ENCODE measurements around the gene CFAP65.

Gene CFAP65

GRCh38 chr2:219060821-219061791, 19.8 kb upstream of the CFAP65 start, which contains the start of gene IHH:
TSS of gene IHH (minus strand) at chr2:219060921. CDS start at chr2:219060467, 454 bp downstream.
- DNase-seq (ENCODE audit: low read depth, low spot score), result no peak
- H3K27ac ChIP-seq, result no peak within 1 kb of the TSS

- DNase-seq (ENCODE audit: low read depth, low spot score), result no peak
- H3K27ac ChIP-seq, result no peak overlapping the region
Observed at GRCh38 chr2:219059725-219060682, 18.7 kb upstream of the CFAP65 start.

- H3K27ac ChIP-seq, result no peak overlapping the region
Observed at GRCh38 chr2:219059375-219059724, 18.0 kb upstream of the CFAP65 start.

GRCh38 chr2:219058541-219059374, 17.4 kb upstream of the CFAP65 start:
- DNase-seq (ENCODE audit: low read depth, low spot score), result no peak
- H3K27ac ChIP-seq, result no peak overlapping the region

More at GRCh38 chr2:219059375-219059724, 18.0 kb upstream of the CFAP65 start:
- no peak for DNase-seq (ENCODE audit: low read depth, low spot score)

- no peak overlapping the region for H3K27ac ChIP-seq
- no peak for DNase-seq (ENCODE audit: low read depth, low spot score)
Observed at GRCh38 chr2:219057709-219058540, 16.6 kb upstream of the CFAP65 start.

- H3K27ac ChIP-seq, result no peak overlapping the region
- no peak for DNase-seq (ENCODE audit: low read depth, low spot score)
Observed at GRCh38 chr2:219056896-219057708, 15.8 kb upstream of the CFAP65 start.

- H3K27ac ChIP-seq, result no peak overlapping the region
- DNase-seq (ENCODE audit: low read depth, low spot score), result no peak
Observed at GRCh38 chr2:219056176-219056895, 15.0 kb upstream of the CFAP65 start.

GRCh38 chr2:219054956-219055903, 13.9 kb upstream of the CFAP65 start:
- no peak overlapping the region for H3K27ac ChIP-seq
- DNase-seq (ENCODE audit: low read depth, low spot score), result no peak

GRCh38 chr2:219049282-219049681, 8.0 kb upstream of the CFAP65 start:
- H3K27ac ChIP-seq, result no peak overlapping the region
- no peak for DNase-seq (ENCODE audit: low read depth, low spot score)

- H3K27ac ChIP-seq, result no peak overlapping the region
- no peak for DNase-seq (ENCODE audit: low read depth, low spot score)
Observed at GRCh38 chr2:219045937-219046550, 4.7 kb upstream of the CFAP65 start.

- H3K27ac ChIP-seq, result no peak overlapping the region
- DNase-seq (ENCODE audit: low read depth, low spot score), result no peak
Observed at GRCh38 chr2:219042750-219043149, 1.4 kb upstream of the CFAP65 start.

- H3K27ac ChIP-seq, result no peak overlapping the region
- DNase-seq (ENCODE audit: low read depth, low spot score), result no peak
Observed at GRCh38 chr2:219042157-219042556, 841 bp upstream of the CFAP65 start.

GRCh38 chr2:219038600-219038999, 2.7 kb downstream of the CFAP65 start:
- no peak overlapping the region for H3K27ac ChIP-seq
- DNase-seq (ENCODE audit: low read depth, low spot score), result no peak

GRCh38 chr2:219037783-219038499, 3.4 kb downstream of the CFAP65 start:
- no peak overlapping the region for H3K27ac ChIP-seq

GRCh38 chr2:219035942-219036341, 5.4 kb downstream of the CFAP65 start:
- H3K27ac ChIP-seq, result no peak overlapping the region
- DNase-seq (ENCODE audit: low read depth, low spot score), result no peak

More at GRCh38 chr2:219037783-219038499, 3.4 kb downstream of the CFAP65 start:
- no peak for DNase-seq (ENCODE audit: low read depth, low spot score)
